Measurements from ENCODE around the gene GPR85.

- TF ChIP-seq, protein P1, sequence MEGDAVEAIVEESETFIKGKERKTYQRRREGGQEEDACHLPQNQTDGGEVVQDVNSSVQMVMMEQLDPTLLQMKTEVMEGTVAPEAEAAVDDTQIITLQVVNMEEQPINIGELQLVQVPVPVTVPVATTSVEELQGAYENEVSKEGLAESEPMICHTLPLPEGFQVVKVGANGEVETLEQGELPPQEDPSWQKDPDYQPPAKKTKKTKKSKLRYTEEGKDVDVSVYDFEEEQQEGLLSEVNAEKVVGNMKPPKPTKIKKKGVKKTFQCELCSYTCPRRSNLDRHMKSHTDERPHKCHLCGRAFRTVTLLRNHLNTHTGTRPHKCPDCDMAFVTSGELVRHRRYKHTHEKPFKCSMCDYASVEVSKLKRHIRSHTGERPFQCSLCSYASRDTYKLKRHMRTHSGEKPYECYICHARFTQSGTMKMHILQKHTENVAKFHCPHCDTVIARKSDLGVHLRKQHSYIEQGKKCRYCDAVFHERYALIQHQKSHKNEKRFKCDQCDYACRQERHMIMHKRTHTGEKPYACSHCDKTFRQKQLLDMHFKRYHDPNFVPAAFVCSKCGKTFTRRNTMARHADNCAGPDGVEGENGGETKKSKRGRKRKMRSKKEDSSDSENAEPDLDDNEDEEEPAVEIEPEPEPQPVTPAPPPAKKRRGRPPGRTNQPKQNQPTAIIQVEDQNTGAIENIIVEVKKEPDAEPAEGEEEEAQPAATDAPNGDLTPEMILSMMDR (IDR thresholded peaks at IDR 0.05) = no peak
- TF ChIP-seq POLR2A (IDR thresholded peaks at IDR 0.05) = no peak
Measured at GRCh38 chr7:113076703-113077102, 9.9 kb downstream of the GPR85 start.

Measured in body of pancreas (tissue), 4 donors.